PC-3 (cell line): ENCODE results near the gene MED12L. TPM values are rescaled to one million over a fixed set of nuclear protein-coding genes. Genes with fewer than 3 reads are reported as not detected.

Source experiments
- ATAC-seq: fragments of 200-7000 bp; cut with Tn5 transposase; 2 replicates; pipeline ENCODE4 v1.9.1; 2020; ENCODE audit warnings: mild to moderate bottlenecking, moderate library complexity
- BruUV-seq: library from RNA; stranded (reverse); fragments of 400-500 nt; replicated peaks from 2 replicates; lab custom pipeline; 2021; lab: Mats Ljungman, UMichigan
- CTCF ChIA-PET: fragments of 300-600 bp; sonication (Branson Sonifier 250); formaldehyde crosslinking; loops from one replicate; lab custom pipeline; 2022; ENCODE audit warnings: antibody characterized with exemption; lab: Charles Lee
- POLR2A ChIA-PET: fragments of 300-600 bp; sonication (Branson Sonifier 250); formaldehyde crosslinking; loops from one replicate; lab custom pipeline; 2022; ENCODE audit warnings: antibody characterized with exemption; ENCODE audit not compliant: unreplicated experiment; lab: Charles Lee
- DNase-seq: peaks from one replicate; pipeline ENCODE4 v3.0.0-alpha.2; 2015
- H2AFZ ChIP-seq: fragments of 300-600 bp; sonication (generic); 2 replicates; pipeline ENCODE4 v1.6.0; 2016; ENCODE audit warnings: antibody characterized with exemption, low read length
- H3F3A ChIP-seq: fragments of 300-600 bp; sonication (generic); one replicate; pipeline ENCODE4 v1.6.0; 2017; ENCODE audit warnings: antibody characterized with exemption, low read length, control low read depth, mild to moderate bottlenecking; ENCODE audit not compliant: unreplicated experiment
- H3K27ac ChIP-seq: fragments of 300-600 bp; sonication (generic); 2 replicates; pipeline ENCODE4 v1.5.1; 2016; ENCODE audit warnings: mild to moderate bottlenecking, low read length
- H3K27me3 ChIP-seq: fragments of 300-600 bp; sonication (generic); 2 replicates; pipeline ENCODE4 v1.6.1; 2016; ENCODE audit warnings: low read length, mixed read lengths
- H3K36me3 ChIP-seq: fragments of 300-600 bp; sonication (generic); 2 replicates; pipeline ENCODE4 v1.6.1; 2016; ENCODE audit warnings: low read depth, mixed run types, low read length, mixed read lengths
- H3K4me1 ChIP-seq: fragments of 300-600 bp; sonication (generic); 2 replicates; pipeline ENCODE4 v1.5.1; 2016; ENCODE audit warnings: low read length; ENCODE audit not compliant: insufficient read depth
- H3K4me2 ChIP-seq: fragments of 300-600 bp; sonication (generic); 2 replicates; pipeline ENCODE4 v1.6.0; 2016; ENCODE audit warnings: low read length
- H3K4me3 ChIP-seq: fragments of 300-600 bp; sonication (generic); 2 replicates; pipeline ENCODE4 v1.5.1; 2016; ENCODE audit warnings: mild to moderate bottlenecking, low read length, mixed read lengths
- H3K79me2 ChIP-seq: fragments of 300-600 bp; sonication (generic); 2 replicates; pipeline ENCODE4 v1.6.1; 2017; ENCODE audit warnings: low read length, mixed read lengths
- H3K9ac ChIP-seq: fragments of 300-600 bp; sonication (generic); 2 replicates; pipeline ENCODE4 v1.6.0; 2016; ENCODE audit warnings: mild to moderate bottlenecking, low read length
- H3K9me2 ChIP-seq: fragments of 300-600 bp; sonication (generic); replicated peaks from 2 replicates; pipeline ENCODE4 v1.6.1; 2016; ENCODE audit warnings: mixed run types, low read length, mixed read lengths
- H3K9me3 ChIP-seq: fragments of 300-600 bp; sonication (generic); 2 replicates; pipeline ENCODE4 v1.6.1; 2016; ENCODE audit warnings: low read length, mixed read lengths
- H4K20me1 ChIP-seq: fragments of 300-600 bp; sonication (generic); 2 replicates; pipeline ENCODE4 v1.6.1; 2016; ENCODE audit warnings: low read length, mixed read lengths
- EZH2 ChIP-seq: fragments of 300-600 bp; sonication (generic); IDR thresholded peaks from one replicate; pipeline ENCODE4 v1.6.1; 2017; ENCODE audit warnings: antibody characterized with exemption, mild to moderate bottlenecking, low read length; ENCODE audit not compliant: unreplicated experiment
- EZH2phosphoT487 ChIP-seq: fragments of 300-600 bp; sonication (generic); IDR thresholded peaks from 2 replicates; pipeline ENCODE4 v1.6.1; 2018; ENCODE audit warnings: mild to moderate bottlenecking, antibody characterized with exemption, low read length, borderline replicate concordance
- intact Hi-C: fragments of 100-400 bp; cut with micrococcal nuclease; formaldehyde crosslinking; loops from 2 replicates; pipeline ENCODE4 v1.9.0; 2023
- total RNA-seq: library from RNA; depleted of rRNA; stranded (reverse); fragments of >200 nt; gene quantifications from 2 replicates; pipeline ENCODE4 v1.2.3, GENCODE V29; 2014
- TF ChIP-seq, protein P1 (sequence below): fragments of 300-600 bp; sonication (generic); conservative IDR thresholded peaks from 2 replicates; pipeline ENCODE4 v1.5.1; 2017; ENCODE audit warnings: antibody characterized with exemption, low read depth, mild to moderate bottlenecking, low read length

MED12L gene
- total RNA-seq, 1 experiment from 2014 or later = 0.55 TPM

DNA sequence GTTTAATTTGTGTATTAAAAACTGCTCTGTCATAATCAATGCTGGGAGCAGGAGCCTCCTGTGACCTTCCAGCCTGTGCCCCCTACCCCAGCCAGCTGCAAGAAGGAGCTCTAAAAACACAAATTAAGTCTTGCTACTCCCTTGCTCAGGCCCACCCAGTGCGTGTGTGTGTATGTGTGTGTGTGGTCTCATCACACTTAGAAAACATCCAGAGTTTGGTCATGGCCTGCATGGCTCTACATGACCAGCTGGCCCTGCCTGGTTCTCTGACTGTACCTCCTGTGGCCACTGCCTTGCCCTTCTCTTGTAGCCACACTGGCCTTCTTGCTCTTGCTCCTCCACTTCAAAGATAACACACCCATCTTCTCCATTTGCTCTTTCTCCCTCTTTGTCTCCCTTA lies 179.1 kb downstream of the MED12L start:
- no peak overlapping the region for H3K4me3 ChIP-seq
- CTCF ChIA-PET = no interaction called here
- no peak overlapping the region for H3K4me2 ChIP-seq
- no peaks in the 10 kb centered on the region for H3K36me3 ChIP-seq
- H3K27me3 ChIP-seq = no peaks in the 10 kb centered on the region; the same call in 1 of the 2 replicates
- H3F3A ChIP-seq = no peaks in the 10 kb centered on the region
- TF ChIP-seq EZH2 (no peak), EZH2phosphoT487 (no peak)
- TF ChIP-seq, protein P1, sequence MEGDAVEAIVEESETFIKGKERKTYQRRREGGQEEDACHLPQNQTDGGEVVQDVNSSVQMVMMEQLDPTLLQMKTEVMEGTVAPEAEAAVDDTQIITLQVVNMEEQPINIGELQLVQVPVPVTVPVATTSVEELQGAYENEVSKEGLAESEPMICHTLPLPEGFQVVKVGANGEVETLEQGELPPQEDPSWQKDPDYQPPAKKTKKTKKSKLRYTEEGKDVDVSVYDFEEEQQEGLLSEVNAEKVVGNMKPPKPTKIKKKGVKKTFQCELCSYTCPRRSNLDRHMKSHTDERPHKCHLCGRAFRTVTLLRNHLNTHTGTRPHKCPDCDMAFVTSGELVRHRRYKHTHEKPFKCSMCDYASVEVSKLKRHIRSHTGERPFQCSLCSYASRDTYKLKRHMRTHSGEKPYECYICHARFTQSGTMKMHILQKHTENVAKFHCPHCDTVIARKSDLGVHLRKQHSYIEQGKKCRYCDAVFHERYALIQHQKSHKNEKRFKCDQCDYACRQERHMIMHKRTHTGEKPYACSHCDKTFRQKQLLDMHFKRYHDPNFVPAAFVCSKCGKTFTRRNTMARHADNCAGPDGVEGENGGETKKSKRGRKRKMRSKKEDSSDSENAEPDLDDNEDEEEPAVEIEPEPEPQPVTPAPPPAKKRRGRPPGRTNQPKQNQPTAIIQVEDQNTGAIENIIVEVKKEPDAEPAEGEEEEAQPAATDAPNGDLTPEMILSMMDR = no peak
- H2AFZ ChIP-seq = no peak overlapping the region
- ATAC-seq (no peak), DNase-seq (no peak)
- intact Hi-C loops = no loop called here
- no peak overlapping the region for H3K9ac ChIP-seq
- H3K9me2 ChIP-seq = no peaks in the 10 kb centered on the region
- H3K79me2 ChIP-seq = no peaks in the 10 kb centered on the region
- no peaks in the 10 kb centered on the region for H4K20me1 ChIP-seq
- no TSS peak for BruUV-seq
- H3K4me1 ChIP-seq = no peaks in the 10 kb centered on the region
- no peak overlapping the region for H3K27ac ChIP-seq
- no peaks in the 10 kb centered on the region for H3K9me3 ChIP-seq
- POLR2A ChIA-PET = no interaction called here

DNA sequence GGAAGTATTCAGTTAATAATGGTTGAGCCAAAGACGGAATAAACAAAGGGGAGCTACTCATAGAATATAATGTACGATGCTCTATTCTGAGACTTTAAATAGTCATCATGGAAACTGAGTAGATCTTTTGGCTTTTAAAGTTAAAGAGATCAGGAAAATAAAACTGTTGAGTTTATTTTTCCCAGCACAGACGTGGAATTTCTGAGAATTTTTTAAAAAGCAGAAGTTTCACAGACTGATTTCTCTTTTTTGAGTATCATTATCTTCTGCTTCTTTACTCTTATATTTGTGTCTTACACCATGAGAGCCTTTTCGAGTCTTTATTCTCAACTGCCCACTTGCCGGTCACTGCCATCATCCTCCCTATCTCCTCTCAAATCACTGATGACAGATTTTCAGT lies 179.7 kb downstream of the MED12L start:
- Histone ChIP-seq H3K36me3 (no peaks in the 10 kb centered on the region), H3K9ac (no peak overlapping the region), H3K4me2 (no peak overlapping the region), H3K9me2 (no peaks in the 10 kb centered on the region), H3K27me3 (no peaks in the 10 kb centered on the region), H4K20me1 (no peaks in the 10 kb centered on the region), H3K9me3 (no peaks in the 10 kb centered on the region), H3K27ac (no peak overlapping the region), H3K79me2 (no peaks in the 10 kb centered on the region), H3K4me3 (no peak overlapping the region), H3F3A (no peaks in the 10 kb centered on the region), H2AFZ (no peak overlapping the region), H3K4me1 (no peaks in the 10 kb centered on the region)
- ATAC-seq = no peak
- ChIA-PET CTCF (no interaction called here), POLR2A (no interaction called here)
- BruUV-seq = no TSS peak
- intact Hi-C loops = no loop called here
- DNase-seq = no peak
- TF ChIP-seq EZH2phosphoT487 (no peak), EZH2 (no peak)
- TF ChIP-seq, protein P1 = no peak

DNA sequence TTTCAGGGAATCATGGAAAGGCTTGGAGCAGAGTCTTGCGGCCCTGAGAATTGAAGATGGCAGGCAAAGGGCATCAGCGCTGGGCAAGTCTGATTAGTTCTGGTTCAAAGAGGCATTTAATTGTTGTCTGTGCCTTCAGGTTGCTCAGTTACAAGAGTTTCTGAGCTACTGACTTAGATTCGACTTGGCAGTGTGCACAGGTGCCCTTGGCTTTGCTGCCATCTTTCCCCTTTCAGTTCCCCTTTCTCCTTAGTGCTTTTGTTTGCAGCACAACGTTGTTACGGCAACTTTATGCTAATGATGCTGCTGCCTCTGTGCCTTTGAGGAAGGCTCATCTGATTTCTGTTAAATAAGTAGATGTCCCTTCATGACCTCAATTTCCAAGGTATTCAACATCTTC lies 180.4 kb downstream of the MED12L start:
- no TSS peak for BruUV-seq
- Histone ChIP-seq H2AFZ (no peak overlapping the region), H3K9me3 (no peaks in the 10 kb centered on the region), H3K4me2 (no peak overlapping the region), H3K27ac (no peak overlapping the region), H3K4me1 (no peaks in the 10 kb centered on the region), H3K36me3 (no peaks in the 10 kb centered on the region), H3K27me3 (no peaks in the 10 kb centered on the region), H3K4me3 (no peak overlapping the region), H3K79me2 (no peaks in the 10 kb centered on the region), H3K9me2 (no peaks in the 10 kb centered on the region), H4K20me1 (no peaks in the 10 kb centered on the region), H3F3A (no peaks in the 10 kb centered on the region), H3K9ac (no peak overlapping the region)
- TF ChIP-seq EZH2 (no peak), EZH2phosphoT487 (no peak)
- TF ChIP-seq, protein P1 = no peak
- intact Hi-C loops = no loop called here
- no peak for DNase-seq
- ChIA-PET POLR2A (no interaction called here), CTCF (no interaction called here)
- no peak for ATAC-seq
